ENCODE measurements around the gene BRPF1.

The BRPF1 gene

GRCh38 chr3:9761919-9762318, 30.4 kb downstream of the BRPF1 start:
- TF ChIP-seq CTCF (IDR thresholded peaks at IDR 0.05; ENCODE audit: extremely low read depth, insufficient read depth, missing control alignments): no peak
- no peak for DNase-seq (ENCODE audit: low spot score)
- in situ Hi-C loops (cut with MboI; ENCODE audit: low pct_unique_long_range_greater_than_20kb, low sequenced_read_pairs, unreplicated experiment): no loop called here

GRCh38 chr3:9762871-9763270, 31.3 kb downstream of the BRPF1 start:
- TF ChIP-seq CTCF (IDR thresholded peaks at IDR 0.05; ENCODE audit: extremely low read depth, insufficient read depth, missing control alignments): no peak

GRCh38 chr3:9765865-9766264, 34.3 kb downstream of the BRPF1 start:
- in situ Hi-C loops (cut with MboI; ENCODE audit: low pct_unique_long_range_greater_than_20kb, low sequenced_read_pairs, unreplicated experiment): no loop called here
- no peak for TF ChIP-seq CTCF (IDR thresholded peaks at IDR 0.05; ENCODE audit: extremely low read depth, insufficient read depth, missing control alignments)
- no peak for DNase-seq (ENCODE audit: low spot score)

More at GRCh38 chr3:9762871-9763270, 31.3 kb downstream of the BRPF1 start:
- DNase-seq (ENCODE audit: low spot score): no peak
- in situ Hi-C loops (cut with MboI; ENCODE audit: low pct_unique_long_range_greater_than_20kb, low sequenced_read_pairs, unreplicated experiment): no loop called here

GRCh38 chr3:9767418-9767817, 35.9 kb downstream of the BRPF1 start:
- DNase-seq (ENCODE audit: low spot score): no peak
- in situ Hi-C loops (cut with MboI; ENCODE audit: low pct_unique_long_range_greater_than_20kb, low sequenced_read_pairs, unreplicated experiment): no loop called here
- no peak for TF ChIP-seq CTCF (IDR thresholded peaks at IDR 0.05; ENCODE audit: extremely low read depth, insufficient read depth, missing control alignments)

- DNase-seq (ENCODE audit: low spot score): no peak
- TF ChIP-seq CTCF (IDR thresholded peaks at IDR 0.05; ENCODE audit: extremely low read depth, insufficient read depth, missing control alignments): no peak
- in situ Hi-C loops (cut with MboI; ENCODE audit: low pct_unique_long_range_greater_than_20kb, low sequenced_read_pairs, unreplicated experiment): no loop called here
Measured at GRCh38 chr3:9768141-9768775, 36.7 kb downstream of the BRPF1 start.

- DNase-seq (ENCODE audit: low spot score): no peak
- TF ChIP-seq CTCF (IDR thresholded peaks at IDR 0.05; ENCODE audit: extremely low read depth, insufficient read depth, missing control alignments): no peak
- in situ Hi-C loops (cut with MboI; ENCODE audit: low pct_unique_long_range_greater_than_20kb, low sequenced_read_pairs, unreplicated experiment): no loop called here
Measured at GRCh38 chr3:9769012-9769411, 37.5 kb downstream of the BRPF1 start.
